Middle frontal gyrus (tissue), 1 donor: ENCODE results near the gene ZSCAN12.

Experiments used
- DNase-seq: peaks from one replicate; pipeline ENCODE4 v3.0.0-alpha.2; 2015; ENCODE audit warnings: low spot score; ENCODE audit errors: extremely low spot score

ZSCAN12 gene

GRCh38 chr6:28333047-28333446, 66.5 kb downstream of the ZSCAN12 start:
- no peak for DNase-seq

GRCh38 chr6:28330041-28330440, 69.5 kb downstream of the ZSCAN12 start:
- no peak for DNase-seq
